ENCODE results near the gene GLIPR1.
A peak's percentile ranks its signal among the peaks of the same experiment; 100 is the strongest.

GLIPR1 gene

GRCh38 chr12:75487308-75487707, 6.8 kb downstream of the GLIPR1 start:
- H3K36me3 ChIP-seq (replicated peaks; ENCODE audit: low read depth, low read length) = peaks cover 6% of the 10 kb centered on the region
- H2AFZ ChIP-seq (ENCODE audit: low read depth, low read length) = no peak overlapping the region
- H3K27ac ChIP-seq (ENCODE audit: low read length) = no peak overlapping the region
- no peak overlapping the region for H3K4me2 ChIP-seq (ENCODE audit: low read length)
- peaks cover 3% of the 10 kb centered on the region; the same call in 1 of the 2 replicates for H3K4me1 ChIP-seq (ENCODE audit: low read length)
- H3K79me2 ChIP-seq (ENCODE audit: low read length) = no peaks in the 10 kb centered on the region
- H4K20me1 ChIP-seq (ENCODE audit: insufficient read depth, low read length) = no peaks in the 10 kb centered on the region
- no peaks in the 10 kb centered on the region for H3K9me3 ChIP-seq (ENCODE audit: insufficient read depth, low read length)
- TF ChIP-seq EZH2phosphoT487 (IDR thresholded peaks at IDR 0.05; ENCODE audit: low read depth) = no peak
- no peak for TF ChIP-seq CTCF (IDR thresholded peaks at IDR 0.05; ENCODE audit: low read depth, low read length)
- no peaks in the 10 kb centered on the region for H3K27me3 ChIP-seq (ENCODE audit: low read depth, low read length)
- H3K9ac ChIP-seq (ENCODE audit: low read length) = no peak overlapping the region
- no peak overlapping the region for H3K4me3 ChIP-seq (ENCODE audit: low read length)

- no peaks in the 10 kb centered on the region for H3K9me3 ChIP-seq (ENCODE audit: insufficient read depth, low read length)
- H3K79me2 ChIP-seq (ENCODE audit: low read length) = no peaks in the 10 kb centered on the region
- H3K4me3 ChIP-seq (ENCODE audit: low read length) = no peak overlapping the region
- no peaks in the 10 kb centered on the region for H4K20me1 ChIP-seq (ENCODE audit: insufficient read depth, low read length)
- no peaks in the 10 kb centered on the region for H3K4me1 ChIP-seq (ENCODE audit: low read length)
- H2AFZ ChIP-seq (ENCODE audit: low read depth, low read length) = no peak overlapping the region
- H3K27me3 ChIP-seq (ENCODE audit: low read depth, low read length) = no peaks in the 10 kb centered on the region
- H3K4me2 ChIP-seq (ENCODE audit: low read length) = no peak overlapping the region
- H3K9ac ChIP-seq (ENCODE audit: low read length) = no peak overlapping the region
- peaks cover 7% of the 10 kb centered on the region for H3K36me3 ChIP-seq (replicated peaks; ENCODE audit: low read depth, low read length)
- TF ChIP-seq EZH2phosphoT487 (IDR thresholded peaks at IDR 0.05; ENCODE audit: low read depth) = no peak
- peak; percentile 45 for TF ChIP-seq CTCF (IDR thresholded peaks at IDR 0.05; ENCODE audit: low read depth, low read length)
- no peak overlapping the region for H3K27ac ChIP-seq (ENCODE audit: low read length)
These were observed 8.0 kb downstream of the GLIPR1 start for GRCh38 chr12:75488553-75488952.

DNA sequence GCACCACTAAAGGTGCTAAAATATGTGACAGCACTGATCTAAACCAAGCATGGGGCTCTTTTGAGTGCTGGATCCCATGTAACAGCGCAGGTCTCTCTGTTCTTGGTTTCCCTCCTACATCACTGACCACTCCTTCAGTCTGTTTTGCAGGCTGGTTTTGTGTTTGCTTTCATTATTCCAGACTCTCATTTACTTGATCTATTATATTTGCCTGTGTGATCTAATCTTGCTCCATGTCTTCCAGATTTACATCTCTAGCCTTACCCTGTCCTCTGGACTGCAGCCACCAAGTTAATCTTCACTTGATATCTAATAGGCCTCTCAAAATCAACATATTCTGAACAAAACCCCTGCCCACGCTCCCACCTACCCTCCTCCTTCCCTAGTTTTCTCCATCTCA, 8.6 kb downstream of the GLIPR1 start:
- TF ChIP-seq CTCF (IDR thresholded peaks at IDR 0.05; ENCODE audit: low read depth, low read length) (no peak), EZH2phosphoT487 (IDR thresholded peaks at IDR 0.05; ENCODE audit: low read depth) (no peak)
- no peak overlapping the region for H2AFZ ChIP-seq (ENCODE audit: low read depth, low read length)

GRCh38 chr12:75489613-75490210, 9.2 kb downstream of the GLIPR1 start:
- H2AFZ ChIP-seq (ENCODE audit: low read depth, low read length) = no peak overlapping the region
- TF ChIP-seq EZH2phosphoT487 (IDR thresholded peaks at IDR 0.05; ENCODE audit: low read depth) (no peak), CTCF (IDR thresholded peaks at IDR 0.05; ENCODE audit: low read depth, low read length) (no peak)
- peaks cover 12% of the 10 kb centered on the region for H3K36me3 ChIP-seq (replicated peaks; ENCODE audit: low read depth, low read length)
- H3K27me3 ChIP-seq (ENCODE audit: low read depth, low read length) = no peaks in the 10 kb centered on the region
- H3K9ac ChIP-seq (ENCODE audit: low read length) = no peak overlapping the region
- H3K4me3 ChIP-seq (ENCODE audit: low read length) = no peak overlapping the region
- no peaks in the 10 kb centered on the region for H4K20me1 ChIP-seq (ENCODE audit: insufficient read depth, low read length)
- no peaks in the 10 kb centered on the region for H3K4me1 ChIP-seq (ENCODE audit: low read length)
- no peak overlapping the region for H3K4me2 ChIP-seq (ENCODE audit: low read length)
- H3K27ac ChIP-seq (ENCODE audit: low read length) = no peak overlapping the region
- H3K79me2 ChIP-seq (ENCODE audit: low read length) = no peaks in the 10 kb centered on the region
- no peaks in the 10 kb centered on the region for H3K9me3 ChIP-seq (ENCODE audit: insufficient read depth, low read length)

More for the DNA sequence above, 8.6 kb downstream of the GLIPR1 start:
- H4K20me1 ChIP-seq (ENCODE audit: insufficient read depth, low read length) = no peaks in the 10 kb centered on the region
- H3K79me2 ChIP-seq (ENCODE audit: low read length) = no peaks in the 10 kb centered on the region
- H3K4me1 ChIP-seq (ENCODE audit: low read length) = no peaks in the 10 kb centered on the region
- no peaks in the 10 kb centered on the region for H3K9me3 ChIP-seq (ENCODE audit: insufficient read depth, low read length)
- no peak overlapping the region for H3K9ac ChIP-seq (ENCODE audit: low read length)
- no peaks in the 10 kb centered on the region for H3K27me3 ChIP-seq (ENCODE audit: low read depth, low read length)
- no peak overlapping the region for H3K27ac ChIP-seq (ENCODE audit: low read length)
- no peak overlapping the region for H3K4me2 ChIP-seq (ENCODE audit: low read length)
- no peak overlapping the region for H3K4me3 ChIP-seq (ENCODE audit: low read length)
- peaks cover 10% of the 10 kb centered on the region for H3K36me3 ChIP-seq (replicated peaks; ENCODE audit: low read depth, low read length)
